Glutamatergic neuron (in vitro differentiated cells): ENCODE data around the gene ZNF180. TPM values are rescaled to one million over a fixed set of nuclear protein-coding genes. Genes with fewer than 3 reads are reported as not detected.

ENCODE experiments used
- DNase-seq: peaks from one replicate; pipeline ENCODE4 v3.0.0; 2022
- H3K27ac Mint-ChIP-seq: one replicate; pipeline ENCODE4 v1.8.0; 2020; ENCODE audit warnings: mild to moderate bottlenecking, mixed read lengths, inconsistent platforms; ENCODE audit not compliant: unreplicated experiment
- H3K27me3 Mint-ChIP-seq: one replicate; pipeline ENCODE4 v1.8.0; 2020; ENCODE audit warnings: mild to moderate bottlenecking, moderate library complexity, mixed read lengths, inconsistent platforms; ENCODE audit not compliant: unreplicated experiment
- H3K36me3 Mint-ChIP-seq: one replicate; pipeline ENCODE4 v1.8.0; 2020; ENCODE audit warnings: mild to moderate bottlenecking, mixed read lengths, inconsistent platforms; ENCODE audit not compliant: unreplicated experiment
- H3K4me1 Mint-ChIP-seq: one replicate; pipeline ENCODE4 v1.8.0; 2020; ENCODE audit warnings: mild to moderate bottlenecking, low read depth, mixed read lengths, inconsistent platforms; ENCODE audit not compliant: unreplicated experiment
- H3K4me3 Mint-ChIP-seq: one replicate; pipeline ENCODE4 v1.8.0; 2020; ENCODE audit warnings: mild to moderate bottlenecking, mixed read lengths, inconsistent platforms; ENCODE audit not compliant: unreplicated experiment
- H3K9me3 Mint-ChIP-seq: one replicate; pipeline ENCODE4 v1.8.0; 2020; ENCODE audit warnings: mild to moderate bottlenecking, moderate library complexity, mixed read lengths, inconsistent platforms; ENCODE audit not compliant: unreplicated experiment
- total RNA-seq: library from RNA; stranded (reverse); fragmentation: NEBNext Ultra II Directional; extraction: Animal tissue kit (Norgen Biotek cat#: 25700); gene quantifications from one replicate; pipeline ENCODE4 v1.2.1, GENCODE V29; 2021; ENCODE audit not compliant: unreplicated experiment
- TF ChIP-seq, protein P1 (sequence below): fragments of 200-600 bp; sonication (generic); IDR thresholded peaks from one replicate; pipeline ENCODE4 v1.5.0; 2021; ENCODE audit not compliant: partially characterized antibody, unreplicated experiment

ZNF180 gene
- total RNA-seq, 1 donor from 2014 or later: 12.3 TPM

DNA sequence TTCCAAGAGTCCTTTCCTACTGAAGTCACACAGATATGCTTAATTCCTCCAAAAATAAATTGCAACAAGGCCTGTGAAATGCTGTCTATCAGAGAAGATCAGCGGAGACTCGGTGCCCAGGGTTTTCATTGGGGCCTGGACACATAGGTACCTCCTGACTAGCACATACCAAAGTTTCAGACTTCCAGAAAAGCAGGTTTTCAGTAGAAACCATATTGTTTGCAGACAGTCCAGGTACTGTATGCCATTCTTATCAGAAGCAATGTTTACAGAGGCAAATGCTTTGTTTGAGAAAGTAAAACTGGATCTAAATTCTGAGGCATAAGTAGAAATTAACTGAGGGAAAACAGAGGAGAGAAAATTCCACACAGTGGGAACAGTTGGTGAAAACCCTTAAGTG lies 64.9 kb downstream of the ZNF180 start:
- Mint-ChIP-seq H3K9me3 (peaks cover 6% of the 10 kb centered on the region), H3K4me3 (no peak overlapping the region), H3K27me3 (peaks cover 2% of the 10 kb centered on the region), H3K27ac (no peak overlapping the region), H3K4me1 (no peaks in the 10 kb centered on the region), H3K36me3 (peaks cover 60% of the 10 kb centered on the region)
- TF ChIP-seq, protein P1, sequence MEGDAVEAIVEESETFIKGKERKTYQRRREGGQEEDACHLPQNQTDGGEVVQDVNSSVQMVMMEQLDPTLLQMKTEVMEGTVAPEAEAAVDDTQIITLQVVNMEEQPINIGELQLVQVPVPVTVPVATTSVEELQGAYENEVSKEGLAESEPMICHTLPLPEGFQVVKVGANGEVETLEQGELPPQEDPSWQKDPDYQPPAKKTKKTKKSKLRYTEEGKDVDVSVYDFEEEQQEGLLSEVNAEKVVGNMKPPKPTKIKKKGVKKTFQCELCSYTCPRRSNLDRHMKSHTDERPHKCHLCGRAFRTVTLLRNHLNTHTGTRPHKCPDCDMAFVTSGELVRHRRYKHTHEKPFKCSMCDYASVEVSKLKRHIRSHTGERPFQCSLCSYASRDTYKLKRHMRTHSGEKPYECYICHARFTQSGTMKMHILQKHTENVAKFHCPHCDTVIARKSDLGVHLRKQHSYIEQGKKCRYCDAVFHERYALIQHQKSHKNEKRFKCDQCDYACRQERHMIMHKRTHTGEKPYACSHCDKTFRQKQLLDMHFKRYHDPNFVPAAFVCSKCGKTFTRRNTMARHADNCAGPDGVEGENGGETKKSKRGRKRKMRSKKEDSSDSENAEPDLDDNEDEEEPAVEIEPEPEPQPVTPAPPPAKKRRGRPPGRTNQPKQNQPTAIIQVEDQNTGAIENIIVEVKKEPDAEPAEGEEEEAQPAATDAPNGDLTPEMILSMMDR: no peak
- no peak for DNase-seq

DNA sequence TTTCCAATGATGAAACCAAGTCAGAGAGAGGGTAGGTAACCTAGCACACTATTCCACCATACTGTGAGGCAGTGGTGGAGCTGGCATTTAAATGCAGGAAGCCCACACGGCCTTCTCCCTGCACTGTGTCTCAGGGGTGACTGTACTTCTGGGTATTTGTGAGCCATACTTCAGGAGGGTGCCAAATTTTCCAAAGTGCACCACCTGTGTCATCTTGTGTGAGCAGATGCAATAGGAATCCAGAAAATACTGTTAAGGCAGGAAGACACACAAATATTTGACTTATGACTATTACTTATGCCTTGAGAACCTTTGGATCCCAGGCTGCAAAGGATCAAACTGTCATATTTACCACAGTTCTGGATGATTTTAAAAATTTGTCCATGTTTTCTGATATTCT lies 69.4 kb downstream of the ZNF180 start:
- Mint-ChIP-seq H3K27ac (no peak overlapping the region), H3K9me3 (peaks cover 19% of the 10 kb centered on the region), H3K4me1 (no peaks in the 10 kb centered on the region), H3K4me3 (no peak overlapping the region), H3K27me3 (peaks cover 2% of the 10 kb centered on the region), H3K36me3 (peaks cover 87% of the 10 kb centered on the region)
- TF ChIP-seq, protein P1: no peak
- DNase-seq: no peak

Other genes starting within 250 kb of the ZNF180 start
- gene ZNF233, start 240.6 kb downstream of the ZNF180 start, total RNA-seq: 5.8 TPM
- gene ZNF235, start 195.5 kb downstream of the ZNF180 start, total RNA-seq: 14.4 TPM
- 7.6 TPM for gene ZNF112, start 143.8 kb downstream of the ZNF180 start, total RNA-seq
- gene ZNF285, start 98.9 kb downstream of the ZNF180 start, total RNA-seq: 5.2 TPM
- gene ZNF229, start 52.0 kb downstream of the ZNF180 start, total RNA-seq: 15.2 TPM
- gene CEACAM20, start 29.2 kb upstream of the ZNF180 start, total RNA-seq: not detected
- not detected for gene IGSF23, start 113.0 kb upstream of the ZNF180 start, total RNA-seq
- 14.8 TPM for gene PVR, start 143.4 kb upstream of the ZNF180 start, total RNA-seq
- gene CEACAM19, start 171.0 kb upstream of the ZNF180 start, total RNA-seq: 1.5 TPM
- not detected for gene CEACAM16, start 198.6 kb upstream of the ZNF180 start, total RNA-seq
- 2.4 TPM for gene BCL3, start 248.2 kb upstream of the ZNF180 start, total RNA-seq